GM18861 (cell line): ENCODE data around the gene PPP6R1.

Experiments used
- ATAC-seq: cut with Tn5 transposase; IDR thresholded peaks from one replicate; pipeline ENCODE4 v1.9.1; 2021; ENCODE audit not compliant: unreplicated experiment

The PPP6R1 gene

GRCh38 chr19:55258476-55258827 is 365 bp downstream of the PPP6R1 start:
- no peak for ATAC-seq

GRCh38 chr19:55257461-55258420 is 1.1 kb downstream of the PPP6R1 start:
- no peak for ATAC-seq

GRCh38 chr19:55256562-55257460 is 2.0 kb downstream of the PPP6R1 start:
- no peak for ATAC-seq

- no peak for ATAC-seq
These were observed 3.0 kb downstream of the PPP6R1 start for GRCh38 chr19:55255618-55256423.

- no peak for ATAC-seq
These were observed 4.2 kb downstream of the PPP6R1 start for GRCh38 chr19:55254625-55254977.

GRCh38 chr19:55253842-55254624 is 4.8 kb downstream of the PPP6R1 start:
- peak; percentile 32 for ATAC-seq

- ATAC-seq, result no peak
These were observed 5.8 kb downstream of the PPP6R1 start for GRCh38 chr19:55252760-55253663.

- ATAC-seq, result no peak
These were observed 7.3 kb downstream of the PPP6R1 start for GRCh38 chr19:55251341-55252081.

- no peak for ATAC-seq
These were observed 8.4 kb downstream of the PPP6R1 start for GRCh38 chr19:55250262-55251036.

- ATAC-seq, result no peak
These were observed 9.0 kb downstream of the PPP6R1 start for GRCh38 chr19:55249841-55250240.

GRCh38 chr19:55248704-55249103 is 10.1 kb downstream of the PPP6R1 start:
- no peak for ATAC-seq

GRCh38 chr19:55248166-55248675 is 10.6 kb downstream of the PPP6R1 start:
- no peak for ATAC-seq

GRCh38 chr19:55247621-55248099 is 11.2 kb downstream of the PPP6R1 start:
- no peak for ATAC-seq

- ATAC-seq, result no peak
These were observed 12.1 kb downstream of the PPP6R1 start for GRCh38 chr19:55246462-55247451.

- no peak for ATAC-seq
These were observed 13.4 kb downstream of the PPP6R1 start for GRCh38 chr19:55245236-55245904.
